Endodermal cell (in vitro differentiated cells): ENCODE results near the gene C2orf66. TPM values are rescaled to one million over a fixed set of nuclear protein-coding genes. Genes with fewer than 3 reads are reported as not detected.

ENCODE experiments used
- DNase-seq: peaks from one replicate; pipeline ENCODE4 v3.0.0-alpha.2; 2017
- H3K27ac ChIP-seq: 2 replicates; pipeline ENCODE4 v1.5.1; 2013; ENCODE audit warnings: mild to moderate bottlenecking, low read depth, low read length, moderate library complexity
- H3K27me3 ChIP-seq: 2 replicates; pipeline ENCODE4 v1.6.1; 2013; ENCODE audit warnings: mild to moderate bottlenecking, low read length, moderate library complexity; ENCODE audit not compliant: insufficient read depth, control insufficient read depth, poor library complexity, severe bottlenecking
- H3K36me3 ChIP-seq: 2 replicates; pipeline ENCODE4 v1.7.0; 2013; ENCODE audit warnings: mild to moderate bottlenecking, low read length, moderate library complexity; ENCODE audit not compliant: control insufficient read depth, insufficient read depth
- H3K4me1 ChIP-seq: one replicate; pipeline ENCODE4 v1.7.0; 2013; ENCODE audit warnings: low read length; ENCODE audit not compliant: control insufficient read depth, insufficient read depth
- H3K4me3 ChIP-seq: 2 replicates; pipeline ENCODE4 v1.5.1; 2013; ENCODE audit warnings: mild to moderate bottlenecking, low read length, moderate library complexity
- H3K9ac ChIP-seq: 2 replicates; pipeline ENCODE4 v1.6.1; 2013; ENCODE audit warnings: mild to moderate bottlenecking, low read length, moderate library complexity; ENCODE audit not compliant: poor library complexity, severe bottlenecking; ENCODE audit errors: extremely low read depth
- H3K9me3 ChIP-seq: 2 replicates; pipeline ENCODE4 v1.6.1; 2013; ENCODE audit warnings: mild to moderate bottlenecking, low read length, moderate library complexity; ENCODE audit not compliant: control insufficient read depth
- H3K27ac Mint-ChIP-seq: 2 replicates; pipeline ENCODE4 v1.8.0; 2020; ENCODE audit warnings: mixed read lengths
- H3K27me3 Mint-ChIP-seq: 2 replicates; pipeline ENCODE4 v1.8.0; 2021; ENCODE audit warnings: mild to moderate bottlenecking, mixed read lengths; ENCODE audit not compliant: insufficient read depth
- H3K36me3 Mint-ChIP-seq: 2 replicates; pipeline ENCODE4 v1.8.0; 2020; ENCODE audit warnings: low read depth, mixed read lengths
- H3K4me1 Mint-ChIP-seq: 2 replicates; pipeline ENCODE4 v1.8.0; 2020; ENCODE audit warnings: mixed read lengths
- H3K4me3 Mint-ChIP-seq: 2 replicates; pipeline ENCODE4 v1.8.0; 2020; ENCODE audit warnings: mild to moderate bottlenecking, moderate library complexity, mixed read lengths
- H3K9me3 Mint-ChIP-seq: 2 replicates; pipeline ENCODE4 v1.8.0; 2020; ENCODE audit warnings: mild to moderate bottlenecking, mixed read lengths
- CTCF ChIP-seq: fragments of 200-600 bp; sonication (generic); conservative IDR thresholded peaks from 2 replicates; pipeline ENCODE4 v1.5.0; 2021; ENCODE audit warnings: antibody characterized with exemption, mild to moderate bottlenecking
- WGBS, 2 experiments: methylation state at CpG; one replicate each; pipeline versions ENCODE4 v1.1.5 to v1.1.7; 2013; ENCODE audit warnings: missing lambda C conversion rate in 2 of 2, mixed read lengths in 1 of 2; ENCODE audit not compliant: insufficient coverage in 1 of 2, insufficient read length in 1 of 2; 5-methylcytosine and 5-hydroxymethylcytosine counted together
- total RNA-seq, 2 donors: library from RNA; stranded (reverse); fragmentation: NEBNext Ultra II Directional in 1 of 2; extraction: Animal tissue kit (Norgen Biotek cat#: 25700) in 1 of 2; gene quantifications; 2 replicates in 1 of 2; 3 replicates in 1 of 2; pipeline ENCODE4 v1.2.1, GENCODE V29; 2021

C2orf66 gene
- total RNA-seq, 2 donors from 2014 or later: 0.15 to 0.20 TPM

GRCh38 chr2:196823750-196824522 is 14.8 kb upstream of the C2orf66 start:
- peaks cover 15% of the 10 kb centered on the region for H3K9me3 Mint-ChIP-seq
- H3K4me3 Mint-ChIP-seq: no peak overlapping the region
- TF ChIP-seq CTCF: no peak
- no peaks in the 10 kb centered on the region for H3K36me3 Mint-ChIP-seq
- H3K4me1 ChIP-seq: no peaks in the 10 kb centered on the region
- no peak overlapping the region for H3K27ac Mint-ChIP-seq
- H3K27me3 Mint-ChIP-seq: no peaks in the 10 kb centered on the region
- H3K36me3 ChIP-seq: no peaks in the 10 kb centered on the region
- H3K9me3 ChIP-seq: no peaks in the 10 kb centered on the region
- no peak for DNase-seq
- H3K4me3 ChIP-seq: no peak overlapping the region
- no peaks in the 10 kb centered on the region for H3K27me3 ChIP-seq
- peaks cover 4% of the 10 kb centered on the region for H3K4me1 Mint-ChIP-seq
- H3K9ac ChIP-seq: no peak overlapping the region
- H3K27ac ChIP-seq: no peak overlapping the region

GRCh38 chr2:196821195-196821594 is 12.0 kb upstream of the C2orf66 start:
- Mint-ChIP-seq H3K36me3 (peaks cover 3% of the 10 kb centered on the region), H3K9me3 (peaks cover 40% of the 10 kb centered on the region), H3K4me1 (no peaks in the 10 kb centered on the region), H3K27me3 (no peaks in the 10 kb centered on the region), H3K4me3 (no peak overlapping the region), H3K27ac (no peak overlapping the region)
- no peak overlapping the region for H3K4me3 ChIP-seq
- H3K36me3 ChIP-seq: no peaks in the 10 kb centered on the region
- H3K27me3 ChIP-seq: no peaks in the 10 kb centered on the region
- H3K27ac ChIP-seq: no peak overlapping the region
- no peak overlapping the region for H3K9ac ChIP-seq
- peaks cover 10% of the 10 kb centered on the region for H3K9me3 ChIP-seq
- no peak for DNase-seq
- no peak for TF ChIP-seq CTCF
- WGBS, 2 experiments: 80 to 85% methylated on average over 1 of the region's 1 CpG
- H3K4me1 ChIP-seq: no peaks in the 10 kb centered on the region

GRCh38 chr2:196808083-196808665 is 981 bp downstream of the C2orf66 start:
- Mint-ChIP-seq H3K4me3 (no peak overlapping the region), H3K27ac (no peak overlapping the region), H3K36me3 (no peaks in the 10 kb centered on the region), H3K9me3 (no peaks in the 10 kb centered on the region), H3K4me1 (no peaks in the 10 kb centered on the region), H3K27me3 (peaks cover 24% of the 10 kb centered on the region)
- no peaks in the 10 kb centered on the region for H3K4me1 ChIP-seq
- no peaks in the 10 kb centered on the region for H3K36me3 ChIP-seq
- H3K9ac ChIP-seq: no peak overlapping the region
- no peak overlapping the region for H3K27ac ChIP-seq
- peak; percentile 54 for TF ChIP-seq CTCF
- DNase-seq: peak; percentile 51
- H3K4me3 ChIP-seq: no peak overlapping the region
- WGBS, 2 experiments: 57 to 64% methylated on average over 2 of the region's 2 CpGs
- no peaks in the 10 kb centered on the region for H3K9me3 ChIP-seq
- H3K27me3 ChIP-seq: peaks cover 21% of the 10 kb centered on the region
